K562 (cell line): Measurements from ENCODE around the gene NMRK2.

Experiments used
- GABPA ChIP-seq: fragments of 200-800 bp; sonication (Bioruptor generic); conservative IDR thresholded peaks from 2 replicates; pipeline ENCODE4 v1.6.1; 2016; ENCODE audit warnings: low read depth, missing genetic modification characterization, missing compliant biosample characterization
- SOX6 ChIP-seq: fragments of 450-650 bp; IDR thresholded peaks from 2 replicates; pipeline ENCODE4 v1.6.1; 2014; ENCODE audit warnings: mild to moderate bottlenecking
- TF ChIP-seq, protein P1 (sequence below): fragments of 450-650 bp; IDR thresholded peaks from 2 replicates; pipeline ENCODE4 v1.6.1; 2018; ENCODE audit not compliant: partially characterized antibody
- TF ChIP-seq, protein P2 (sequence below): sonication (generic); formaldehyde crosslinking; IDR thresholded peaks from 2 replicates; pipeline ENCODE4 v1.9.0; 2022; ENCODE audit warnings: mild to moderate bottlenecking, missing genetic modification reagents

DNA sequence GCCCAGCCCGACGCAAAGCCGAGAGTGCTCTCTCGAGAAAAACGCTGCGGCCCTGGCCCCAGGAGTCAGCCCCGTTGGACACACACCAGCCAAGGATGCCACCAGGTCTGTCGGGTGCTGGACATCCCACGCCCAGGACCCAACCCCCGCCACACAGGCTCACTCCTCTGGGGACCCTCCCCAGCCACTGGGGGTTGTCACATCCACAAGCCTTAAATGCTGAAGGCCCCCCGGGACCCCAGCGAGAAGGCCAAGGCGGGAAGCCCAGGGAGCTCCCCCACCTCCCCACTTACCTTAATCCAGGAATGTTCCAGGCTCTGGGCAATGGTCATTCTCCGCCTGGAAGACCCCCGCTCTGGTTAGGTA, 26.9 kb downstream of the NMRK2 start:
- TF ChIP-seq, protein P1, sequence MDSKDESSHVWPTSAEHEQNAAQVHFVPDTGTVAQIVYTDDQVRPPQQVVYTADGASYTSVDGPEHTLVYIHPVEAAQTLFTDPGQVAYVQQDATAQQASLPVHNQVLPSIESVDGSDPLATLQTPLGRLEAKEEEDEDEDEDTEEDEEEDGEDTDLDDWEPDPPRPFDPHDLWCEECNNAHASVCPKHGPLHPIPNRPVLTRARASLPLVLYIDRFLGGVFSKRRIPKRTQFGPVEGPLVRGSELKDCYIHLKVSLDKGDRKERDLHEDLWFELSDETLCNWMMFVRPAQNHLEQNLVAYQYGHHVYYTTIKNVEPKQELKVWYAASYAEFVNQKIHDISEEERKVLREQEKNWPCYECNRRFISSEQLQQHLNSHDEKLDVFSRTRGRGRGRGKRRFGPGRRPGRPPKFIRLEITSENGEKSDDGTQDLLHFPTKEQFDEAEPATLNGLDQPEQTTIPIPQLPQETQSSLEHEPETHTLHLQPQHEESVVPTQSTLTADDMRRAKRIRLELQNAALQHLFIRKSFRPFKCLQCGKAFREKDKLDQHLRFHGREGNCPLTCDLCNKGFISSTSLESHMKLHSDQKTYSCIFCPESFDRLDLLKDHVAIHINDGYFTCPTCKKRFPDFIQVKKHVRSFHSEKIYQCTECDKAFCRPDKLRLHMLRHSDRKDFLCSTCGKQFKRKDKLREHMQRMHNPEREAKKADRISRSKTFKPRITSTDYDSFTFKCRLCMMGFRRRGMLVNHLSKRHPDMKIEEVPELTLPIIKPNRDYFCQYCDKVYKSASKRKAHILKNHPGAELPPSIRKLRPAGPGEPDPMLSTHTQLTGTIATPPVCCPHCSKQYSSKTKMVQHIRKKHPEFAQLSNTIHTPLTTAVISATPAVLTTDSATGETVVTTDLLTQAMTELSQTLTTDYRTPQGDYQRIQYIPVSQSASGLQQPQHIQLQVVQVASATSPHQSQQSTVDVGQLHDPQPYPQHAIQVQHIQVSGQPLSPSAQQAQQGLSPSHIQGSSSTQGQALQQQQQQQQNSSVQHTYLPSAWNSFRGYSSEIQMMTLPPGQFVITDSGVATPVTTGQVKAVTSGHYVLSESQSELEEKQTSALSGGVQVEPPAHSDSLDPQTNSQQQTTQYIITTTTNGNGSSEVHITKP = no peak
- TF ChIP-seq GABPA (tag) (no peak), SOX6 (no peak)
- TF ChIP-seq, protein P2, sequence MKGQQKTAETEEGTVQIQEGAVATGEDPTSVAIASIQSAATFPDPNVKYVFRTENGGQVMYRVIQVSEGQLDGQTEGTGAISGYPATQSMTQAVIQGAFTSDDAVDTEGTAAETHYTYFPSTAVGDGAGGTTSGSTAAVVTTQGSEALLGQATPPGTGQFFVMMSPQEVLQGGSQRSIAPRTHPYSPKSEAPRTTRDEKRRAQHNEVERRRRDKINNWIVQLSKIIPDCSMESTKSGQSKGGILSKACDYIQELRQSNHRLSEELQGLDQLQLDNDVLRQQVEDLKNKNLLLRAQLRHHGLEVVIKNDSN (CRISPR knock-in tag) = no peak
